ENCODE results near the gene SLC39A9.

- TF ChIP-seq CTCF (IDR thresholded peaks at IDR 0.05) (no peak), POLR2A (IDR thresholded peaks at IDR 0.05) (no peak)
Observed at GRCh38 chr14:69368381-69368780, 30.1 kb upstream of the SLC39A9 start.
